Left colon (tissue), 2 donors: Measurements from ENCODE around the gene MME. TPM values are rescaled to one million over a fixed set of nuclear protein-coding genes. Genes with fewer than 3 reads are reported as not detected.
A peak's percentile ranks its signal among the peaks of the same experiment; 100 is the strongest.
"Not testable (repeated sequence)": the region's sequence is repeated elsewhere in the genome, so short reads cannot be mapped to it uniquely, and the experiment has no call there.

Experiments used
- ATAC-seq: fragments of 200-7000 bp; cut with Tn5 transposase; one replicate; pipeline ENCODE4 v1.9.1; 2020; ENCODE audit warnings: mild to moderate bottlenecking, moderate library complexity
- DNase-seq, 2 donors: peaks; one replicate each; pipeline ENCODE4 v3.0.0-alpha.2; 2020
- intact Hi-C, 2 donors: fragments of 100-400 bp; cut with DNase I in 1 of 2; cut with micrococcal nuclease in 1 of 2; formaldehyde crosslinking; loops; one replicate each; pipeline versions ENCODE4 v1.11.2 to v1.14.0; 2022; cut with DNase I, micrococcal nuclease
- total RNA-seq, 2 donors: library from RNA; stranded (reverse); fragmentation: NEBNext Ultra II Directional; extraction: Animal tissue kit (Norgen Biotek cat#: 25700); gene quantifications; one replicate each; pipeline ENCODE4 v1.2.1, GENCODE V29; 2021
- donor health status: DM: no; HTN: no; CAD: no.
- donor health status: DM: yes; HTN: yes; CAD: no.

Gene MME
- total RNA-seq, 2 donors from 2014 or later = 1.1 to 1.8 TPM

DNA sequence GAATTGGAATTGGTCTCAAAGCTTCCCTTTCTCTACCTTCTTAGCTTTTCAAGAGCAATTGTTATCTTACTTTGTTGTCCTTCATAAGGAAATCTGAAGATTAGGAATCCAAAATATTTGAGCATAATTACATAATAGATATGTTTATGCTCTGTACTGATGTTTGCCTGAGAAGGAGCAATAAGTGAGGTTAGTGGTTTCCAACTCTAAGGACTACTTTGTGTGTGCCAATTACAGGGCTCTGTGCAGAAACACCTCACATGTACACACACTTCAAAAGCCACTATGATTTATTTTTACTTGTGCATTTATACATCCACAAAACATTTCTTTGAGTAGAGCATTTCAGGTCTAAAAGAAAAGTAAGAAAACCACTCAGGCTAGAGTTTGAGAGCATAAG lies 49.9 kb downstream of the MME start:
- DNase-seq (no peak), ATAC-seq (no peak)
- intact Hi-C loops = no loop called here

DNA sequence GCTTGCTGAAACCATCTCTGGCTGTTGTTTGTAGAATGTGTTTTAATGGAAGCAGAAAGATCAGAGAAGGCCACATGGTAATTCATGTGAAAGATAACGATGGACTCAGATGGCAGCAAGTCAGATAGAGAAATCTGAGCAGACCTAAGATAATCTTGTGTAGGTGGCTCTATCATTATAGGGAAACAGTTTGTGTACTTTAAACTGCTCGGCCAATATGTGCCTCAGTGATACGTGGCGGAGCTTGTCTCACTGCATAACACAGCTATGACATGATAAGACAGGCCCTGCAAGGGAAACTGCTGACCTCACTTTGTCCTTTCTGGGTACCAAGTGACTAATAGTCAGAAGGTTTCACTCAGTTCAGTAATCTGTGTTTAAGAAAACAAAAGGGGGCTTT lies 51.0 kb downstream of the MME start:
- intact Hi-C loops = no loop called here
- no peak for ATAC-seq
- DNase-seq = no peak

DNA sequence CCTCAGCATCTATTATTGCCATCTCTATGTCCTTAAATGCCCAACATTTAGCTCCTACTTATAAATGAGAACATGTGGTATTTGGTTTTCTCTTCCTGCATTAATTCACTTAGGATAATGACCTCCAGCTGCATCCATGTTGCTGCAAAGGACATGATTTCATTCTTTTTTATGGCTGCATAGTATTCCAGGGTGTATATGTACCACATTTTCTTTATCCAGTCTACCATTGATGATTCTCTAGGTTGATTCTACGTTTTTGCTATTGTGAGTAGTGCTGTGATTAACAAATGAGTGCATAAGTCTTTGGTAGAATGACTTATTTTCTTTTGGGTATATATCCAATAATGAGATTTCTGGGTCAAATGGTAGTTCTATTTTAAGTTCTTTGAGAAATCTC lies 54.2 kb downstream of the MME start:
- ATAC-seq, DNase-seq, intact Hi-C loops: not testable (repeated sequence)

DNA sequence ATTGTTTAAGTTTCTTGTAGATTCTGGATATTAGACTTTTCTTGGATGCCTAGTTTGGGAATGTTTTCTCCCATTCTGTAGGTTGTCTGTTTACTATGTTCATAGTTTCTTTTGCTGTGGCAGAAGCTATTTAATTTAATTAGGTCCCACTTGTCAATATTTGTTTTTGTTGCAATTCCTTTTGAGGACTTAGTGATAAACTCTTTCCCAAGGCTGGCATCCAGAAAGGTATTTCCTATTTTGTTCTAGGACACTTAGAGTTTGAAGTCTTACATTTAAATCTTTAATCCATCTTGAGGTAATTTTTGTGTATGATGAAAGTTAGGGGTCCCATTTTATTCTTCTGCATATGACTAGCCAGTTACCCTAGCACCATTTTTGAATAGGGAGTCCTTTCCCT lies 54.9 kb downstream of the MME start:
- DNase-seq (no peak), ATAC-seq (no peak)
- intact Hi-C loops = no loop called here

DNA sequence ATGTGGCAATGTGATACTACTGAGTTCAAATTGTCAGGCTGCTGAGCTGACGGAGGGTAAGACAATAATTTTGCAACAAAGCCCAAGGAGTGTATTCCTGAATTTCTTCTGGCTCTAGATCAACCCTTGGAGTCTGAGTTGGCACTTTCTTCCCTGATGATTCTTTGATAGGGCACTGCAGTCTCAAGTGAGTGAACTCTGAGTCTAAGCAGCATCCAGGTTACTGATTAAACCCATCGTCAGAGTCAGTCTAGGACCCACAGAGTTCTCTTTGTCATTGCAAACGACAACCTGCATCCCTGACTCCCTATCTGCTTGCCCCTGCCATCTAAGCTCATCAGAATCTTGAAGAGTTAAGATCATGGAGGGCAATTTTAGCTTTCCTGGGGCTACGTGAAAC lies 58.6 kb downstream of the MME start:
- intact Hi-C loops = no loop called here
- no peak for DNase-seq
- no peak for ATAC-seq

DNA sequence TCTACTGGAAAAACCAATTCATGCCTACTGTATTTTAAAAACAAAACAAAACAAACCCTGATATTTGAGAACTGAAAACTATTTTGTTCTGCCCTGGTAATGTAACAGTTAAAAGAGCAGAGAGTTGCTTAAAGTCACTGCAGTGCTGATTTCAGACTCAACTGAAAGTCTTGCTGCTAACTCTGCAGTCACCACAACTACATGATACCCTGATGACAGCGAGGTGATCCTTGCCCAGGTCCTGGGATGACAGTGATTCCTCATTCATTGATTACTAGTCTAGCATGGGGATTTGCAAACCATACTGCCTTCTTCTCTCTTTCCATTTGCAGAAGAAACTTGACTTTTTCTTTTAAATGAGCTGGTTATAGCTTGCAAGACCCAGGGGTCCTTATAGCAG lies 67.5 kb downstream of the MME start:
- ATAC-seq (no peak), DNase-seq (no peak)
- intact Hi-C loops = no loop called here

DNA sequence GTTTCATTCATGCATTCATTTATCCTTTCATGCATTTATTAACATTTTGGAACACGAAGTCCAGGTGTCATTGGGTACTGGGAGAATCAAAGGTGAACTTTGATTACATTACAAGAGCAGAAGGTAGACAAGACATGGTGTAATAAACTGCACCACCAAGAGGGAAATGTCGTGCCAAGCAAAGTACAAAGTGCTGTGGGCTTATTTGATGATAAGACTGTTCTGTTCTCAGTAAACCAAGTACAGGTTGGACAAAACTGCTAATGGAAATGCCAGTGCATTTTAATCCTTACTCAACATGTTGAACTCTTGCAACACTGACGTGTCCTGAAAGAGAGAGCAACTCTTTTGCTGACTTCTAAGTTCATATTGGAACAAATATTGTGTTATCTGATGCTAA lies 69.4 kb downstream of the MME start:
- ATAC-seq = peak; percentile 71
- intact Hi-C loops = no loop called here
- no peak for DNase-seq

DNA sequence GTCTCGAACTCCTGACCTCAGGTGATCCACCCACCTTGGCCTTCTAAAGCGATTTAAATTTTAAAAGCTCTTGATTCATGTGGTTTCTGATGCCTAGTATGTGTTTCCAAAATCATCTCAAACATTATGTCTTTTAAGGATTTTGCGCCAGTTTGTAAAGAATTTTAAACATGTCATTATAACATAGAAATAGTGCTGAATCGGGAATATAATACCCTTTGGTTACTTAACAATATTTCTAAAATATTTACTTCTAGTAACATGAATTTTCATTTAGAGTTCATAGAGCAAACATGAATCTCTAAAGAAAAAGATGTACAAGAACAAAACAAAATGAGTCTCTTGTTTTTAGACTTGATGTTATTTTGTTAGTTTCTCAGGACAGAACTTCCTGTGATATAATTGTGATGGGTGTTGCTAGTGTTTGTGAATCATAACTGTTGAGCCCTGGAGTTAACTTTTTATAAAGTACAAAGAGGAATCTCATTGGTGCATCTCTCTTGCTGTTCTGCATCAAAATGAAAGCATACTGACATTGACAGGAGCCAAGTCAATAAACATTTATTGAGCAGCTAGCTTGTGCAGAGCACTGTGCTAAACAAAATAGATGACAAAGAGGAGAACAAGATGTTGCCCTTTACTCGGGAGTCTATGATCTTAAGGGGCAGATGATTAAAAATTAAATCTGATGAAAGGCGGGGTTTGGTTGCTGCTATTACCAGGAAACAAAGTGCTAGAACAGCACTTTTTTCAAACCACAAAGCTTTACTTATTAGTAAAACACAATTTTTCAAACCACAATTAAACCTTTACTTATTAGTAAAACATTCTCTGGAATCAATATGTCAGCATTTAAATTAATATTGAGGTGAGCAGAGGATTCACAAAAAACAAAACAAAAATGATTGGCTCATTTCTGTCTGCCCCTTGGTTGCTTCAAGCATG lies 73.4 kb downstream of the MME start:
- intact Hi-C loops = no loop called here
- ATAC-seq (no peak), DNase-seq (no peak)

DNA sequence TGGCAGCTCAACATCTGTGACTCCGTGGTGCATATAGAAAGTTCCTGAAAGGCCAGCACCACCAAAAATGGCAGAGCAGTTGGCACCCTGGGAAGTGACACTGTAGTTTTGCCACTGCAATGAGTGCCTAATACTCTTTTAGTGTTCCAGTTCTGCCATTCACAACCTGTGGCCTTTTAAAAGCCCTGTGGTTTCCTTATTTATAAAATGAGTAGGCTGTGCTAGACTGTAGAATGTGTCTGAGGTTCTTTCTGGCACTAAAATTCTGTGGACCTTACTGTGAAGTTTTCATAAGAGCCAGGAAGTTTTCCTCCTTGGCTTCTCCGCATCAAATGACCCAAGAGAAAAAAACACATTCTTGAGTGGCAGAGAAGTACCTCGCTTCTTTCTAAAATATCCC lies 74.1 kb downstream of the MME start:
- no peak for ATAC-seq
- intact Hi-C loops = no loop called here
- no peak for DNase-seq

DNA sequence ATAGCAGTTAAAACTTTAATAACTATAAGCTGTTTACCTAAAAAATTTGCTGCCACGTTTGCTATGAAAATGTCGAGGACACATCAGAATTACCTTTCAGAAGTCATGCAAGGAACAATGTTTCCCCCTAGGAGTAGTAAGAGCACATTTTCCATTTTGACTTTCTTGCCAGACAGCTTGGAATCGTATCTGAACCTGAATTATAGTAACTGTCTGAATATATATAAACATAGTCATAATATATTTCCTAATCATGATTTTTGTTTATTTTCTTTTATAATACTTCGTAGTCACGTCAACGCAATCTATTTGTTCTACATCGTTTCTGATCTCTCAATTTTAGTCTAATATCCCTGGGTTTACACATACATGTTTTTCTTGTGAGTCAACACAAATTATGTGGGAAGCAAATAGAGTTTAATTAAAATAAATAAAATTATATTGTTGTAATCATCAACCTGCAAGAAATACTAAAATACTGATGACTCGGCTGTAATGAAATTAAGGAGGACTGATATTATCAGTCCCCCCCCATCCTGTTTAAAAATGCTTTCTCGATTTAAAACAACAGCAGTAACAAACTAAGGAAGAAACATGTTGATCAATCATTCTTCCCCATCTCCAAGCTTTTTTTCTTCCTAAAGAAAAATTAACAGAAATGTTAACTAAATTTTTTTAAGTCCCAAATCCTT lies 78.4 kb downstream of the MME start:
- intact Hi-C loops = no loop called here

DNA sequence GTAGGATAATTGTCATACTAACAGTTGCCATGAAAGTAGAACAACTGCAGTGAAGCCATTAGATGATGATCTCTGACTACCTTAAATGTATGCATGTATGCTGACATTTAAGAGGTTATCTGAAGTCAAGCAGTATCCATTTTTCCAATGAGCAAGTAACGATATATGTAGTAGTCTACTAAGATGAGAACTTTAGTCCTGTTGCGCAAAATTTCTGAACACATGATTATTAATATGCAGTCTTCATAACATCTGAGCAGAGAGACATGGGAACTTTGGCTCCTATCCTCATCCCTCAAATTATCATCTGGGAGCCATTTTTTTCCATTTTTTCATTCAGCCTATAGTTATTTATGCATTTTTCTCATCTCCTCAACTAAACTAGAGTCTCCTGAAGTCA lies 79.2 kb downstream of the MME start:
- no peak for ATAC-seq
- no peak for DNase-seq
- intact Hi-C loops = no loop called here

More for the DNA sequence above, 78.4 kb downstream of the MME start:
- DNase-seq (no peak), ATAC-seq (no peak)

DNA sequence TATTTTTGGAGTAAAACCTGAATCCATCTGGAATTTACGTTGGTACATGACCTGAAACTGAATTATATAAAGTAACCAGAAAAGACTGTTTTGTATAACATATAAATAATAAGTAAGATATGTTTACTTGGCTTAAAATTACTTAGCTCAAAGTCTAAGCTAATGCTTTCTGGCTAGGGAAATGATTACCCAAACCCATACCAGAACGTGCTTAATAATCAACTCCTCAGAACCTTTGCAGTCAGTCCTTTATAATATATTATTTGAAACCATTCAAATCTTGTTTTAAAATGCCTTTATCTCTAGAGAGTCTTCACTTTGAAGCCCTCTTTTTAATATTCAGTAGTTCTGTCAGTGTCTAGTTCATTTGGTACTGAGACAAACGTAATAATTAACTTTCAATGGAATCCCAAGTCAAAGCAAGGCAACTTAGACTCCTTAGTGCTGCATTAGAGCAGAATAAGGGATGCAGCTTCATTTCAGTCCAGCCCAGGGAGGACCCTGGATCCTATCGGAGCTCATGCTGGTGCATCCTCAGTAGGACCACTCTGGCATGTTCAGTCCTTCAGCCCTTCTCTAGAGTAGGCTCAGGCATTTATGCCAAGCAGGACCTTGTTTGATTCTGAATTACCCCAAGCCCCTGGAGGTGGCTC lies 81.6 kb downstream of the MME start:
- intact Hi-C loops = no loop called here
- DNase-seq = no peak
- ATAC-seq = no peak

DNA sequence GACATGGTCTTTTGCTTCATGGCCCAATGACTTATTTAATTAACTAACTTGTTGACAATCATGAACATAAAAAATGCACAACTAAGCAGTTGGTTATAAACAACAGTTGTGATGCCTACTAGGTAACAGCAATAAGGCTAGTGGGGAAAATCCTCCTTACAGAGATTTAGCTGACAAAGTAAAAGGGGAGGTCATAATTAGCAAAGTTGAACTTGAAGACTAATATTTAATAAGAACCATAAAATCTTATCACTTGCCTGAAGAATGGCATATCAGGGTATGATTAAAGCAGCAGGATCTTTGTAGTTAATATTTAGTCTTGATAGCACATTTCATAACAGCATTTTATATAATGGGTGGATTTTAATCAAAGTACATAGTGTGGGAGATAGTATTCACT lies 84.2 kb downstream of the MME start:
- ATAC-seq = no peak
- intact Hi-C loops = no loop called here

DNA sequence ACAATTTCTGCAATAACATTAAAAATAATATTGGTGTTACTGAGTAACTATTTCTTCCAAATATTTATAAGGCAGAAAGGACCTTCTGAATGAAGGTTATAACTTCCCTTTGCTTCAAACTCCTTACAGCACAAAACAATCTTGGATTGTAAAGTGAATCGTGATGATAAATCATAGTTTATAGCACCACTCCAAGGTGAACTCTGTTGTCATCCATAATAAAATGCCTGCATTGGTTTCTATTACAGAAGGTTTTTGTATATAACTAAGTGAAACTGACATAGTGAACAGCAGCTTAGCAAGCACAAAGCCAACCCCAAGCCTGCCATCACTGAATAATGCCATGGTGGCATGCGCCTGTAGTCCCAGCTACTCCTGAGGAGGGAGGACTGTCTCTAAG lies 86.3 kb downstream of the MME start:
- DNase-seq (no peak), ATAC-seq (no peak)
- intact Hi-C loops = no loop called here

More for the DNA sequence above, 84.2 kb downstream of the MME start:
- no peak for DNase-seq

DNA sequence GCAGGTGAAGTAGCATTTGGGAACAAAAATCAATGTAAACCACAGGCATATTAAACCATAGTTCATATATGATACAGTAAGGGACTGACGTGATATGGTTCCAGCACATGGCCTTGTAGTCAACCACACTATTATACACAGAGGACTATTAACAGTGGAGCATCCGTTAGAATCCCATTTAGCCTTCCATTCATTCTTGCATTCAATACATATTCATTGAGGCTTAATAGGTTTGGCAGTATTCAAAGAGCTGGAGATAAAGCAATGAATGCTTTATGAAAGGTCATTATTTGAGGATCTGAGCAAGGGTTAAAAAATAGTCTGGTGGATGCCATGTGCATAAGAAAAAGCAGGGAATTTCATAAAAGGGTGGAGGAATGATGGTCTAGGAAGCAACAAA lies 89.1 kb downstream of the MME start:
- DNase-seq (no peak), ATAC-seq (no peak)
- intact Hi-C loops = no loop called here

DNA sequence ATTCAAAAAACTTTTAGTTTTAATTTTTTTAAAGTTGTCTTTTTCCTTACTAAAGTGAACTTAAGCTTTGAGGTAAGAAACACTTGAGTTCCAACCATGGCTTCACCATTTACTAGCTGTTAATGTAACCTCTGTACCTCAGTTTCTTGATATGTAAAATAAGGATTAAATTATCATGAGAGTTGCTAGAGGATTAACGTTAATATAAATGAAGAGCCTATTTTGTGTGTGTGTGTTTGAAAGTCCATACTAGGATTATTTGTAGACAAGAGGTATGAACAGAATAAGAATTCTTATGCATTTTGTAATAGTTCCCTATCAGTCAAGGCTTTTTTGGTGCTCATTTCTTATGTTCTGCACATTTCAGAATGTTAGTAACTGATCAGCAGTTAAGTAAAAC lies 93.7 kb downstream of the MME start:
- no peak for DNase-seq
- intact Hi-C loops = no loop called here
- ATAC-seq = no peak

DNA sequence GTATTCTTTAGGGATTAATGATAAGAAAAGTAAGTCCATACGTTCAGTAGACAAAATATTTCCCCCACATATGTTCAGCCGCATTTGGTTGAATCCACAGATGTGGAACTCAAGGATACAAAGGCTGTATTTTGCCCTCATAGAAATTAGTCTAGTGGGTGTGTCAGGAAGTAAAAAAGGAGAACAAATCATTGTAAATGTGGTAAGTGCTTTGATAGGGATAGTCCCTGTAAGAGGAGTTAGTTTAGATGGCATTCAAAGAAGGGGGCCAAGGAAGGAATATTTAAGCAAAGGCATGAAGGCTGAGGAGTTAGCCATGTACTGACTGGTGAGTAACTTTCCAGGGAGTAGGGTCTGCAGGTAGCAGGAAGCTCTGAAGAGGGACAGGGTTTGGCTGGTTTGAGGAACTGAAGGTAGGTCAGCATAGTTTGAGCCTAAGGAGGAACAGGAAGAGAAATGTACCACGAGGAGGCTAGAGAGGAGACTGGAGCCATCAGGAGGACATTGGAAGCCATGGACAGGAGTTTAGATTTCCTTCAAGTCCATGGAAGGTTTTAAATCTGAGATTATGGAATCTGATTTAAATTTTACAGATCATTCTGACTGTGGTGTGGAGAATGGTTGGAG lies 98.8 kb downstream of the MME start:
- intact Hi-C loops = no loop called here
- no peak for ATAC-seq
- no peak for DNase-seq

DNA sequence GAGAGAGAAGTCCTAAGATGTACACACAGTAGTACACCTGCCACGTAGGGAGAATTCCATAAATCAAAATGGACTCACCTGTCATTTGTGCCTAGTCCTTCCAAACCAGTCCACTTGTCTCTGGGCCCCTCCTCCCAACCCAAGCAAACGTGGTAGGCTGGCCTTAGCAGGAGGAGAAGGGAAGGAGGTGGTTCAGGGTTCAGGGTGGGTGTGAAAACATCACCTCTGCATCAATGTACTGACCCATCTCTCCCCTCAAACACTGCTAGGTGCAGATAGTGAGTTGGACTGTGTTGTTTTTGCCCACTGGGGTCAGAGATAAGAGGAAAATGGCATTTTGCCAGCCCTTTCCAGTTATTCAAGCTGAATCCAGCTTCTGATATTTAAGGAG lies 99.3 kb downstream of the MME start:
- DNase-seq (no peak), ATAC-seq (no peak)
- intact Hi-C loops = no loop called here

DNA sequence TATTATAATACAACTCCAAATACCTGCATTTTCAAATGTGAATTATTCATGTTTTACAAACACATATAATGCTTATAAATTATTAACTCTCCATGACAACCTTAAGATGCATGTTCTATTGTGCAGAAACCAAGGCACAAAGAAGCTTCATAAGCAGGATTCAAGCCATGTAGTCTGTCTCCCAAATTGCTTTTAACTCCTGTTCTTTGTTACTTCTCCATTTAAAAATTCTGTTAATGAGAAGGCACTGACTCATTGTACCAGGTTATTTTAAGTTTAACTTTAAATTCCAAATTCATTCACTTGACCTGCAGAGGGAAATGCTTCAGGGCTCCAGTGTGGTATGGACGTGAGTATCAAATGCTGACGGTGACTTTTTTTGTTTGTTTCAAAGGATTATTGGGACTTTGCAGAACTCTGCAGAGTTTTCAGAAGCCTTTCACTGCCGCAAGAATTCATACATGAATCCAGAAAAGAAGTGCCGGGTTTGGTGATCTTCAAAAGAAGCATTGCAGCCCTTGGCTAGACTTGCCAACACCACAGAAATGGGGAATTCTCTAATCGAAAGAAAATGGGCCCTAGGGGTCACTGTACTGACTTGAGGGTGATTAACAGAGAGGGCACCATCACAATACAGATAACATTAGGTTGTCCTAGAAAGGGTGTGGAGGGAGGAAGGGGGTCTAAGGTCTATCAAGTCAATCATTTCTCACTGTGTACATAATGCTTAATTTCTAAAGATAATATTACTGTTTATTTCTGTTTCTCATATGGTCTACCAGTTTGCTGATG lies 100.0 kb downstream of the MME start:
- intact Hi-C loops = no loop called here
- no peak for DNase-seq

More for the DNA sequence above, 100.0 kb downstream of the MME start:
- ATAC-seq = no peak
